ENCODE data around the gene IL4I1.
"Not testable (repeated sequence)": the region's sequence is repeated elsewhere in the genome, so short reads cannot be mapped to it uniquely, and the experiment has no call there.

DNA sequence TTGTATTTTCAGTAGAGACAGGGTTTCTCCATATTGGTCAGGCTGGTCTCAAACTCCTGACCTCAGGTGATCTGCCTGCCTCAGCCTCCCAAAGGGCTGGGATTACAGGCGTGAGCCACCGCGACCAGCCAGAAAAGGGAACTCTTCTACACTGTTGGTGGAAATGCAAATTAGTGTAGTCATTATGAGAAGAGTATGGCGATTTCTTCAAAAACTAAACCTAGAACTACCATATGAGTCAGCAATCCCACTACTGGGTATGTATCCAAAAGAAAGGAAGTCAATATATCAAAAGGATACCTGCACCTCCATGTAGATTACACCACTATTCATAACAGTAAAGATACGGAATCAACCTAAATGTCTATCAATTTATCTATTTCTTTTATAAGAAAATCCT lies 47.9 kb upstream of the IL4I1 start:
- TF ChIP-seq CTCF (IDR thresholded peaks at IDR 0.05); SIN3A (IDR thresholded peaks at IDR 0.05; ENCODE audit: borderline replicate concordance, insufficient read depth, low read depth, low read length); REST (IDR thresholded peaks at IDR 0.05; ENCODE audit: insufficient read depth in 1 of 2, low read depth in 2 of 2, low read length in 1 of 2); POLR2AphosphoS5 (IDR thresholded peaks at IDR 0.05; ENCODE audit: low read depth, low read length); TCF7L2 (IDR thresholded peaks at IDR 0.05; ENCODE audit: low read depth, low read length): not testable (repeated sequence)

Measured in Panc1 (cell line).